HEK293 (cell line): ENCODE data around the gene GGNBP2.
A peak's percentile ranks its signal among the peaks of the same experiment; 100 is the strongest.

Experiments used
- ATF2 ChIP-seq: fragments of 450-650 bp; formaldehyde crosslinking; IDR thresholded peaks from 2 replicates; pipeline ENCODE4 v1.5.1; 2016; ENCODE audit warnings: missing biosample characterization, missing genetic modification characterization, low read depth
- EGR2 ChIP-seq: fragments of 450-650 bp; formaldehyde crosslinking; IDR thresholded peaks from 2 replicates; pipeline ENCODE4 v1.5.1; 2016; ENCODE audit warnings: low read depth, missing biosample characterization, missing genetic modification characterization
- KLF10 ChIP-seq: fragments of 450-650 bp; IDR thresholded peaks from 2 replicates; pipeline ENCODE4 v1.5.1; 2018; ENCODE audit warnings: missing biosample characterization, mild to moderate bottlenecking, missing genetic modification characterization
- PRDM6 ChIP-seq: fragments of 450-650 bp; formaldehyde crosslinking; IDR thresholded peaks from 2 replicates; pipeline ENCODE4 v1.5.1; 2017; ENCODE audit warnings: missing biosample characterization, missing genetic modification characterization
- SCRT2 ChIP-seq: fragments of 450-650 bp; formaldehyde crosslinking; IDR thresholded peaks from 2 replicates; pipeline ENCODE4 v1.5.1; 2016; ENCODE audit warnings: missing biosample characterization, missing genetic modification characterization
- YY1 ChIP-seq: fragments of 450-650 bp; formaldehyde crosslinking; IDR thresholded peaks from 2 replicates; pipeline ENCODE4 v1.5.1; 2018; ENCODE audit warnings: missing biosample characterization, missing genetic modification characterization
- ZBTB44 ChIP-seq: fragments of 450-650 bp; IDR thresholded peaks from 2 replicates; pipeline ENCODE4 v1.5.1; 2018; ENCODE audit warnings: missing biosample characterization, mild to moderate bottlenecking, missing genetic modification characterization
- ZBTB7A ChIP-seq: fragments of 450-650 bp; formaldehyde crosslinking; IDR thresholded peaks from 2 replicates; pipeline ENCODE4 v1.5.1; 2016; ENCODE audit warnings: low read depth, missing biosample characterization, missing genetic modification characterization
- ZFP69B ChIP-seq: fragments of 450-650 bp; formaldehyde crosslinking; IDR thresholded peaks from 2 replicates; pipeline ENCODE4 v1.5.1; 2016; ENCODE audit warnings: missing biosample characterization, missing genetic modification characterization
- ZNF10 ChIP-seq: fragments of 450-650 bp; formaldehyde crosslinking; IDR thresholded peaks from 2 replicates; pipeline ENCODE4 v1.5.1; 2017; ENCODE audit warnings: missing biosample characterization, missing genetic modification characterization
- ZNF121 ChIP-seq: fragments of 450-650 bp; formaldehyde crosslinking; IDR thresholded peaks from 2 replicates; pipeline ENCODE4 v1.5.1; 2016; ENCODE audit warnings: missing biosample characterization, missing genetic modification characterization
- ZNF133 ChIP-seq: fragments of 450-650 bp; formaldehyde crosslinking; IDR thresholded peaks from 2 replicates; pipeline ENCODE4 v1.5.1; 2016; ENCODE audit warnings: missing biosample characterization, missing genetic modification characterization
- ZNF184 ChIP-seq: fragments of 450-650 bp; IDR thresholded peaks from 2 replicates; pipeline ENCODE4 v1.5.1; 2018; ENCODE audit warnings: missing biosample characterization, mild to moderate bottlenecking, missing genetic modification characterization
- ZNF23 ChIP-seq: fragments of 450-650 bp; formaldehyde crosslinking; IDR thresholded peaks from 2 replicates; pipeline ENCODE4 v1.5.1; 2016; ENCODE audit warnings: missing biosample characterization, missing genetic modification characterization, borderline replicate concordance
- ZNF501 ChIP-seq: fragments of 450-650 bp; formaldehyde crosslinking; IDR thresholded peaks from 2 replicates; pipeline ENCODE4 v1.5.1; 2016; ENCODE audit warnings: missing biosample characterization, missing genetic modification characterization
- ZNF521 ChIP-seq: fragments of 450-650 bp; formaldehyde crosslinking; IDR thresholded peaks from 2 replicates; pipeline ENCODE4 v1.5.1; 2017; ENCODE audit warnings: missing biosample characterization, mild to moderate bottlenecking, missing genetic modification characterization
- ZNF530 ChIP-seq: fragments of 450-650 bp; formaldehyde crosslinking; IDR thresholded peaks from 2 replicates; pipeline ENCODE4 v1.5.1; 2016; ENCODE audit warnings: low read depth, missing biosample characterization, missing genetic modification characterization
- ZNF549 ChIP-seq: fragments of 450-650 bp; IDR thresholded peaks from 2 replicates; pipeline ENCODE4 v1.5.1; 2018; ENCODE audit warnings: missing biosample characterization, missing genetic modification characterization, mild to moderate bottlenecking, inconsistent platforms, moderate library complexity
- ZNF571 ChIP-seq: fragments of 450-650 bp; formaldehyde crosslinking; IDR thresholded peaks from 2 replicates; pipeline ENCODE4 v1.5.0; 2017; ENCODE audit warnings: missing biosample characterization, missing genetic modification characterization
- ZNF624 ChIP-seq: fragments of 450-650 bp; formaldehyde crosslinking; IDR thresholded peaks from 2 replicates; pipeline ENCODE4 v1.5.1; 2017; ENCODE audit warnings: missing biosample characterization, missing genetic modification characterization
- ZNF629 ChIP-seq: fragments of 450-650 bp; formaldehyde crosslinking; IDR thresholded peaks from 2 replicates; pipeline ENCODE4 v1.5.1; 2017; ENCODE audit warnings: missing biosample characterization, missing genetic modification characterization
- ZNF658 ChIP-seq: fragments of 450-650 bp; formaldehyde crosslinking; IDR thresholded peaks from 2 replicates; pipeline ENCODE4; 2016; ENCODE audit warnings: missing biosample characterization, missing genetic modification characterization
- ZNF660 ChIP-seq: fragments of 450-650 bp; IDR thresholded peaks from 2 replicates; pipeline ENCODE4 v1.5.1; 2018; ENCODE audit warnings: missing biosample characterization, mild to moderate bottlenecking, missing genetic modification characterization
- ZNF792 ChIP-seq: fragments of 450-650 bp; formaldehyde crosslinking; IDR thresholded peaks from 2 replicates; pipeline ENCODE4 v1.5.1; 2016; ENCODE audit warnings: missing biosample characterization, missing genetic modification characterization
- TF ChIP-seq, protein P1 (sequence below): fragments of 450-650 bp; formaldehyde crosslinking; IDR thresholded peaks from 2 replicates; pipeline ENCODE4 v1.5.1; 2016; ENCODE audit warnings: missing biosample characterization, missing genetic modification characterization
- TF ChIP-seq, protein P2 (sequence below): fragments of 450-650 bp; formaldehyde crosslinking; IDR thresholded peaks from 2 replicates; pipeline ENCODE4 v1.5.1; 2016; ENCODE audit warnings: missing biosample characterization, missing genetic modification characterization
- TF ChIP-seq, protein P3 (sequence below): fragments of 450-650 bp; formaldehyde crosslinking; IDR thresholded peaks from 2 replicates; pipeline ENCODE4 v1.5.1; 2016; ENCODE audit warnings: missing biosample characterization, missing genetic modification characterization

Gene GGNBP2

DNA sequence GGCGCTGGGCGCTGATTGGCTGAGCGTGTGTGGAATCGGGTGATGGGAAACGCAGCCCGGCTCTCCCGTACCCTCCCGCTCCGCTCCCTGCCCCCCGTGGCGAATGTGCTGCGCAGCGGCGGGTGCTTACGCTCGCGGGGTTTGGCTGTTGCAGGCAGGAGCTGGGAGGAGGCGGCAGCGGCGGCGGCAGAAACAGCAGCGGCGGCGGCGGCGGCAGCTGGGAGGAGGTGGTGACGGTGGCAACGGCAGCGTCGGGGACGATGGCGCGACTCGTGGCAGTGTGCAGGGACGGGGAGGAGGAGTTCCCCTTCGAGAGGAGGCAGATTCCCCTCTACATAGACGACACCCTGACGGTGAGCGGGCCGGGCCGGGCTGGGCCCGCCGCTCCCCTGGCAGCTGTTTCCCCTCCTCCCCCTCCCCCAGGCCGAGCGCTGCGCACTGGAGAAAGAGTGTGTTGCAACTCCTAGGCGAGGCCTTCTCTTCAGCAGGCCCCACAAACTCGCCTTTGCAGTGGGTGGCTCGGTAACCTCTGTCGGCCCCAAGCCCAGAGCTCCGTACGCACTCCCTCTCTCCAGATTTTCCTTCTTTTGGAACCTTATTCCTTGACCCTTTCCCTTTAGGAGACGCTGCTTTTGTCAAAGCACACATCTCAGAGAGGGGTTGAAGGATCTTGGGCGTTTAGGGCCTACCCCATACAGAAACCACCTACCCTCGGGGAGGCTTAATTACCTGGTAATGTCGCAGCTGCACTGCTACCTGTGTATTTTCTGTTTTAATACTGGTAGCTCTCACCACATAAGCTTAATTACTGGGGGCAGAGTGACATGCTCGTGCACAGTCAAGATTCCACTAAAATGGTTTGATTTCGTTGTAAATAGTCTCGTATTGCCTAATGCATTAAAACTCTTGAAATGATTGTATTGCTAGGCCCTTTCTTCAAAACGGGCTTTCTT is 1.0 kb downstream of the GGNBP2 start (continued):
- TF ChIP-seq, protein P1, sequence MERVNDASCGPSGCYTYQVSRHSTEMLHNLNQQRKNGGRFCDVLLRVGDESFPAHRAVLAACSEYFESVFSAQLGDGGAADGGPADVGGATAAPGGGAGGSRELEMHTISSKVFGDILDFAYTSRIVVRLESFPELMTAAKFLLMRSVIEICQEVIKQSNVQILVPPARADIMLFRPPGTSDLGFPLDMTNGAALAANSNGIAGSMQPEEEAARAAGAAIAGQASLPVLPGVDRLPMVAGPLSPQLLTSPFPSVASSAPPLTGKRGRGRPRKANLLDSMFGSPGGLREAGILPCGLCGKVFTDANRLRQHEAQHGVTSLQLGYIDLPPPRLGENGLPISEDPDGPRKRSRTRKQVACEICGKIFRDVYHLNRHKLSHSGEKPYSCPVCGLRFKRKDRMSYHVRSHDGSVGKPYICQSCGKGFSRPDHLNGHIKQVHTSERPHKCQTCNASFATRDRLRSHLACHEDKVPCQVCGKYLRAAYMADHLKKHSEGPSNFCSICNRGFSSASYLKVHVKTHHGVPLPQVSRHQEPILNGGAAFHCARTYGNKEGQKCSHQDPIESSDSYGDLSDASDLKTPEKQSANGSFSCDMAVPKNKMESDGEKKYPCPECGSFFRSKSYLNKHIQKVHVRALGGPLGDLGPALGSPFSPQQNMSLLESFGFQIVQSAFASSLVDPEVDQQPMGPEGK (tag by site-specific recombination) = peak; percentile 90
- peak; percentile 80 for TF ChIP-seq SCRT2 (tag by site-specific recombination)
- TF ChIP-seq EGR2 (tag by site-specific recombination) = peak; percentile 38; the same call in 1 of the 2 replicates
- peak; percentile 45; the same call in 1 of the 2 replicates for TF ChIP-seq ZBTB7A
- peak; percentile 87 for TF ChIP-seq ZBTB44 (tag by site-specific recombination)
- peak; percentile 96 for TF ChIP-seq ZNF501 (tag by site-specific recombination)
- peak; percentile 21; the same call in 1 of the 2 replicates for TF ChIP-seq ZNF121
- TF ChIP-seq YY1 = no peak
- no peak for TF ChIP-seq ZNF530 (tag by site-specific recombination)
- no peak for TF ChIP-seq ZNF521 (tag by site-specific recombination)
- no peak for TF ChIP-seq ZNF624 (tag by site-specific recombination)
- TF ChIP-seq ZNF184 = no peak
- TF ChIP-seq ZNF792 (tag by site-specific recombination) = 0 out of 2 replicates have a peak, but pooled peaks have one; percentile 42
- no peak for TF ChIP-seq PRDM6 (tag by site-specific recombination)
- TF ChIP-seq ZNF549 (tag by site-specific recombination) = no peak
- TF ChIP-seq ZNF133 (tag by site-specific recombination) = no peak
- TF ChIP-seq ZNF658 (tag by site-specific recombination) = no peak
- peak; percentile 66; the same call in 1 of the 2 replicates for TF ChIP-seq KLF10 (tag by site-specific recombination)
- no peak for TF ChIP-seq ZNF23 (tag by site-specific recombination)
- TF ChIP-seq, protein P2, sequence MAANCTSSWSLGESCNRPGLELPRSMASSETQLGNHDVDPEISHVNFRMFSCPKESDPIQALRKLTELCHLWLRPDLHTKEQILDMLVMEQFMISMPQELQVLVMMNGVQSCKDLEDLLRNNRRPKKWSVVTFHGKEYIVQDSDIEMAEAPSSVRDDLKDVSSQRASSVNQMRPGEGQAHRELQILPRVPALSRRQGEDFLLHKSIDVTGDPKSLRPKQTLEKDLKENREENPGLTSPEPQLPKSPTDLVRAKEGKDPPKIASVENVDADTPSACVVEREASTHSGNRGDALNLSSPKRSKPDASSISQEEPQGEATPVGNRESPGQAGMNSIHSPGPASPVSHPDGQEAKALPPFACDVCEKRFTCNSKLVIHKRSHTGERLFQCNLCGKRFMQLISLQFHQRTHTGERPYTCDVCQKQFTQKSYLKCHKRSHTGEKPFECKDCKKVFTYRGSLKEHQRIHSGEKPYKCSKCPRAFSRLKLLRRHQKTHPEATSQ (tag by site-specific recombination) = peak; percentile 81; the same call in 1 of the 2 replicates
- peak; percentile 66 for TF ChIP-seq ZNF629 (tag by site-specific recombination)
- TF ChIP-seq ZFP69B = peak; percentile 94
- TF ChIP-seq ATF2 (tag by site-specific recombination) = no peak
- TF ChIP-seq ZNF10 = no peak; the same call in none of the 2 replicates
- TF ChIP-seq, protein P3, sequence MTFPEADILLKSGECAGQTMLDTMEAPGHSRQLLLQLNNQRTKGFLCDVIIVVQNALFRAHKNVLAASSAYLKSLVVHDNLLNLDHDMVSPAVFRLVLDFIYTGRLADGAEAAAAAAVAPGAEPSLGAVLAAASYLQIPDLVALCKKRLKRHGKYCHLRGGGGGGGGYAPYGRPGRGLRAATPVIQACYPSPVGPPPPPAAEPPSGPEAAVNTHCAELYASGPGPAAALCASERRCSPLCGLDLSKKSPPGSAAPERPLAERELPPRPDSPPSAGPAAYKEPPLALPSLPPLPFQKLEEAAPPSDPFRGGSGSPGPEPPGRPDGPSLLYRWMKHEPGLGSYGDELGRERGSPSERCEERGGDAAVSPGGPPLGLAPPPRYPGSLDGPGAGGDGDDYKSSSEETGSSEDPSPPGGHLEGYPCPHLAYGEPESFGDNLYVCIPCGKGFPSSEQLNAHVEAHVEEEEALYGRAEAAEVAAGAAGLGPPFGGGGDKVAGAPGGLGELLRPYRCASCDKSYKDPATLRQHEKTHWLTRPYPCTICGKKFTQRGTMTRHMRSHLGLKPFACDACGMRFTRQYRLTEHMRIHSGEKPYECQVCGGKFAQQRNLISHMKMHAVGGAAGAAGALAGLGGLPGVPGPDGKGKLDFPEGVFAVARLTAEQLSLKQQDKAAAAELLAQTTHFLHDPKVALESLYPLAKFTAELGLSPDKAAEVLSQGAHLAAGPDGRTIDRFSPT (tag by site-specific recombination) = peak; percentile 97
- TF ChIP-seq ZNF571 (tag by site-specific recombination) = no peak
- TF ChIP-seq ZNF660 = no peak; the same call in 1 of the 2 replicates
